ENCODE results near the gene KIF5C. TPM values are rescaled to one million over a fixed set of nuclear protein-coding genes. Genes with fewer than 3 reads are reported as not detected.

The KIF5C gene
- total RNA-seq, 1 donor from 2014 or later = 63.1 TPM

DNA sequence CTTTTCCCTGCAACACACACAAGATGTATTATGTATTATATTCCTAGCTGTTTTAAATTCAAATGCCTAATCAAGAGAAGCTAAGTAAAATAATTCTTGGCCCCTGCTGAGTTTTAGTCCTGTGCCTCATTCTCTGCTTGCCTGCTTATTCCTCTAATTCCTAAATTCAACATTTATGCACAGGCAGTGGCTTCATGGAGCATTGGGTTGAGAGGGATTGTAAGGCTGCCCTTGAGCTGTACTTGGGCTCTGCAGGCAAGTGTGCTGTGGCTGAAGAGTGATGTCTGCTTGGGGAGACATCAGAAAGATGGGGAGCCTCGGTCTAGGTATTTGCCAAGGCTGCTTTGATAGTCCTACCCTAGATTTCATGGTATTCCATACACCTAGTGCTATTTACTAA is 27.8 kb downstream of the KIF5C start:
- H3K27me3 ChIP-seq = no peaks in the 10 kb centered on the region
- no peak overlapping the region for H3K9ac ChIP-seq
- H3K79me2 ChIP-seq (ENCODE audit: low read depth) = peaks cover 87% of the 10 kb centered on the region
- H2AFZ ChIP-seq (replicated peaks) = no peak overlapping the region
- no peak overlapping the region for H3K27ac Mint-ChIP-seq
- peaks cover 4% of the 10 kb centered on the region for H3K27me3 Mint-ChIP-seq (ENCODE audit: insufficient read depth, low read depth)
- H3K36me3 ChIP-seq = no peaks in the 10 kb centered on the region
- H3K4me1 Mint-ChIP-seq = peaks cover 34% of the 10 kb centered on the region
- H3K4me1 ChIP-seq = peaks cover 29% of the 10 kb centered on the region
- no peak overlapping the region for H3K4me3 Mint-ChIP-seq
- TF ChIP-seq EZH2 (IDR thresholded peaks at IDR 0.05) (no peak), EZH2phosphoT487 (IDR thresholded peaks at IDR 0.05) (no peak)
- TF ChIP-seq, protein P1, sequence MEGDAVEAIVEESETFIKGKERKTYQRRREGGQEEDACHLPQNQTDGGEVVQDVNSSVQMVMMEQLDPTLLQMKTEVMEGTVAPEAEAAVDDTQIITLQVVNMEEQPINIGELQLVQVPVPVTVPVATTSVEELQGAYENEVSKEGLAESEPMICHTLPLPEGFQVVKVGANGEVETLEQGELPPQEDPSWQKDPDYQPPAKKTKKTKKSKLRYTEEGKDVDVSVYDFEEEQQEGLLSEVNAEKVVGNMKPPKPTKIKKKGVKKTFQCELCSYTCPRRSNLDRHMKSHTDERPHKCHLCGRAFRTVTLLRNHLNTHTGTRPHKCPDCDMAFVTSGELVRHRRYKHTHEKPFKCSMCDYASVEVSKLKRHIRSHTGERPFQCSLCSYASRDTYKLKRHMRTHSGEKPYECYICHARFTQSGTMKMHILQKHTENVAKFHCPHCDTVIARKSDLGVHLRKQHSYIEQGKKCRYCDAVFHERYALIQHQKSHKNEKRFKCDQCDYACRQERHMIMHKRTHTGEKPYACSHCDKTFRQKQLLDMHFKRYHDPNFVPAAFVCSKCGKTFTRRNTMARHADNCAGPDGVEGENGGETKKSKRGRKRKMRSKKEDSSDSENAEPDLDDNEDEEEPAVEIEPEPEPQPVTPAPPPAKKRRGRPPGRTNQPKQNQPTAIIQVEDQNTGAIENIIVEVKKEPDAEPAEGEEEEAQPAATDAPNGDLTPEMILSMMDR (IDR thresholded peaks at IDR 0.05) = no peak
- H3F3A ChIP-seq (ENCODE audit: low read depth) = no peaks in the 10 kb centered on the region
- no peak overlapping the region for H3K27ac ChIP-seq
- peaks cover 41% of the 10 kb centered on the region for H3K36me3 Mint-ChIP-seq
- DNase-seq (ENCODE audit: low spot score) = no peak
- peaks cover 64% of the 10 kb centered on the region for H4K20me1 ChIP-seq (ENCODE audit: low read depth)
- peaks cover 9% of the 10 kb centered on the region for H3K9me3 Mint-ChIP-seq
- no peak overlapping the region for H3K4me2 ChIP-seq
- H3K9me3 ChIP-seq (ENCODE audit: low read depth) = no peaks in the 10 kb centered on the region
- H3K4me3 ChIP-seq = no peak overlapping the region

DNA sequence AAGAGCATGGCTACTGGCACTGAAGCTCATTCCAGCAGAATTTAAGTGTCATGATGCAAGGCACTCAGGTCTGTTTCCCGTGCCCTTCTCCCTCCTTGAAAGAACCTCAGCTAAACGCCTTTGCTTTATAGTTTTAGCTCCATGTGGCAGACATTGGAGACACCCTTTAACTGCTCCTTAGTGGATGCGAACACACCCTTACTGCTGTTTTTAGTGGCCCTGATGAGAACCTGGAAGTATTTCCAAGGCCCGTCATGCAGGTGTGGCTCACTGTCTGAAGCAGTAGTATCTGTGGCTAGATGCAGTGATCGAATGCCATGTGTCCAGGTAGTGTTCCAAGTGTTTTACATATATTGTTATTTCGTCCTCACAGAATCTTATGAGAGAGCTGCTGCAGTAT is 28.3 kb downstream of the KIF5C start:
- Histone ChIP-seq H3K9me3 (ENCODE audit: low read depth) (no peaks in the 10 kb centered on the region), H2AFZ (replicated peaks) (no peak overlapping the region), H3K36me3 (no peaks in the 10 kb centered on the region), H3K4me2 (no peak overlapping the region), H3K79me2 (ENCODE audit: low read depth) (peaks cover 86% of the 10 kb centered on the region), H3K9ac (no peak overlapping the region), H3K27ac (no peak overlapping the region), H3K4me1 (peaks cover 29% of the 10 kb centered on the region), H3K4me3 (no peak overlapping the region), H3K27me3 (no peaks in the 10 kb centered on the region), H4K20me1 (ENCODE audit: low read depth) (peaks cover 63% of the 10 kb centered on the region), H3F3A (ENCODE audit: low read depth) (no peaks in the 10 kb centered on the region)
- Mint-ChIP-seq H3K27ac (no peak overlapping the region), H3K4me3 (no peak overlapping the region), H3K9me3 (peaks cover 9% of the 10 kb centered on the region), H3K36me3 (peaks cover 41% of the 10 kb centered on the region), H3K27me3 (ENCODE audit: insufficient read depth, low read depth) (peaks cover 4% of the 10 kb centered on the region), H3K4me1 (peaks cover 35% of the 10 kb centered on the region)
- DNase-seq (ENCODE audit: low spot score) = no peak
- TF ChIP-seq, protein P1 (IDR thresholded peaks at IDR 0.05) = no peak
- TF ChIP-seq EZH2phosphoT487 (IDR thresholded peaks at IDR 0.05) (no peak), EZH2 (IDR thresholded peaks at IDR 0.05) (no peak)

DNA sequence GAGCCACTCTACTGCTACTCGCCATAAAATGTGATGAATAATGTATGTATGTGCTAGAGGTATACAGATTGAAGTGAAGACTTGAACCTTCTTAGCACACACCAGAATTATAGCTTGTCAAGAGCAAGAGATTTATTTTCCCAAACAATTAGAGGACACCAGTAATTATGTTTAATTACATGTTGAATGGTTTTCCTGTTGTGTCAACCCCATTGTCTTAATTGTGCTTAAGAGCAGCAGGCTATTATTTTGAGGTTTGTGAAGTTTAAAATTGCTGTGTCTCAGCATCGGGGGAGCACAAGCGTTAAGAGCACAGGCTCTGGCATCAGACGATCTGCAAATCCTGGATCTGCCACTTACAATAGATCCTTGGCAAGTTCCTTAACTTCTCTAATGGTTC is 29.0 kb downstream of the KIF5C start:
- no peak overlapping the region for H3K27ac ChIP-seq
- H3K4me2 ChIP-seq = no peak overlapping the region
- DNase-seq (ENCODE audit: low spot score) = no peak
- no peaks in the 10 kb centered on the region for H3F3A ChIP-seq (ENCODE audit: low read depth)
- H3K27me3 ChIP-seq = no peaks in the 10 kb centered on the region
- peaks cover 39% of the 10 kb centered on the region for H3K4me1 Mint-ChIP-seq
- no peak overlapping the region for H3K9ac ChIP-seq
- TF ChIP-seq, protein P1 (IDR thresholded peaks at IDR 0.05) = no peak
- no peak for TF ChIP-seq EZH2 (IDR thresholded peaks at IDR 0.05)
- TF ChIP-seq EZH2phosphoT487 (IDR thresholded peaks at IDR 0.05) = no peak
- peaks cover 87% of the 10 kb centered on the region for H3K79me2 ChIP-seq (ENCODE audit: low read depth)
- H3K36me3 ChIP-seq = no peaks in the 10 kb centered on the region
- no peak overlapping the region for H3K4me3 Mint-ChIP-seq
- H3K9me3 ChIP-seq (ENCODE audit: low read depth) = no peaks in the 10 kb centered on the region
- peaks cover 43% of the 10 kb centered on the region for H3K36me3 Mint-ChIP-seq
- H4K20me1 ChIP-seq (ENCODE audit: low read depth) = peaks cover 66% of the 10 kb centered on the region
- no peak overlapping the region for H3K4me3 ChIP-seq
- H3K9me3 Mint-ChIP-seq = peaks cover 9% of the 10 kb centered on the region
- peaks cover 29% of the 10 kb centered on the region for H3K4me1 ChIP-seq
- H2AFZ ChIP-seq (replicated peaks) = no peak overlapping the region
- H3K27ac Mint-ChIP-seq = no peak overlapping the region
- H3K27me3 Mint-ChIP-seq (ENCODE audit: insufficient read depth, low read depth) = peaks cover 4% of the 10 kb centered on the region
